Measurements from ENCODE around the gene HERC4. TPM values are rescaled to one million over a fixed set of nuclear protein-coding genes. Genes with fewer than 3 reads are reported as not detected.

The HERC4 gene
- total RNA-seq, 2 experiments from 2014 or later, result 34.2 to 72.6 TPM

- Histone ChIP-seq H3K36me3 (ENCODE audit: insufficient read depth, low read length) (no peaks in the 10 kb centered on the region), H4K20me1 (ENCODE audit: insufficient read depth, low read length) (no peaks in the 10 kb centered on the region), H3K4me1 (ENCODE audit: insufficient read depth, low read length, poor library complexity, severe bottlenecking) (no peaks in the 10 kb centered on the region), H3K4me2 (ENCODE audit: low read length) (no peak overlapping the region), H2AFZ (ENCODE audit: low read length) (no peak overlapping the region), H3K9me3 (ENCODE audit: low read length) (no peaks in the 10 kb centered on the region), H3K27ac (ENCODE audit: low read depth, low read length, poor library complexity, severe bottlenecking) (no peak overlapping the region), H3K9me2 (ENCODE audit: insufficient read depth, low read length) (no peaks in the 10 kb centered on the region), H3K4me3 (ENCODE audit: low read depth, low read length, poor library complexity, severe bottlenecking) (no peak overlapping the region), H3K79me2 (ENCODE audit: insufficient read depth, low read depth, low read length) (no peaks in the 10 kb centered on the region)
- POLR2A ChIA-PET, result interaction anchor here (0.6 to 0.7 kb wide), 2 partner anchors 47 to 249 kb away, joined by 3 read pairs; no protein-coding TSS in a partner anchor
- CTCF ChIA-PET (ENCODE audit: unreplicated experiment), result no interaction called here
- TF ChIP-seq EZH2phosphoT487 (IDR thresholded peaks at IDR 0.05; ENCODE audit: borderline replicate concordance, low read depth, low read length), result no peak
- TF ChIP-seq, protein P1, sequence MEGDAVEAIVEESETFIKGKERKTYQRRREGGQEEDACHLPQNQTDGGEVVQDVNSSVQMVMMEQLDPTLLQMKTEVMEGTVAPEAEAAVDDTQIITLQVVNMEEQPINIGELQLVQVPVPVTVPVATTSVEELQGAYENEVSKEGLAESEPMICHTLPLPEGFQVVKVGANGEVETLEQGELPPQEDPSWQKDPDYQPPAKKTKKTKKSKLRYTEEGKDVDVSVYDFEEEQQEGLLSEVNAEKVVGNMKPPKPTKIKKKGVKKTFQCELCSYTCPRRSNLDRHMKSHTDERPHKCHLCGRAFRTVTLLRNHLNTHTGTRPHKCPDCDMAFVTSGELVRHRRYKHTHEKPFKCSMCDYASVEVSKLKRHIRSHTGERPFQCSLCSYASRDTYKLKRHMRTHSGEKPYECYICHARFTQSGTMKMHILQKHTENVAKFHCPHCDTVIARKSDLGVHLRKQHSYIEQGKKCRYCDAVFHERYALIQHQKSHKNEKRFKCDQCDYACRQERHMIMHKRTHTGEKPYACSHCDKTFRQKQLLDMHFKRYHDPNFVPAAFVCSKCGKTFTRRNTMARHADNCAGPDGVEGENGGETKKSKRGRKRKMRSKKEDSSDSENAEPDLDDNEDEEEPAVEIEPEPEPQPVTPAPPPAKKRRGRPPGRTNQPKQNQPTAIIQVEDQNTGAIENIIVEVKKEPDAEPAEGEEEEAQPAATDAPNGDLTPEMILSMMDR (conservative IDR thresholded peaks at IDR 0.05; ENCODE audit: low read length), result no peak
- intact Hi-C loops (cut with micrococcal nuclease; ENCODE audit: unreplicated experiment), result no loop called here
- DNase-seq (ENCODE audit: low spot score), result no peak
- BruUV-seq (replicated peaks), result no TSS peak
These were observed 32.6 kb upstream of the HERC4 start for GRCh38 chr10:68107651-68108050.

GRCh38 chr10:68106656-68107055 is 31.6 kb upstream of the HERC4 start:
- no TSS peak for BruUV-seq (replicated peaks)
- Histone ChIP-seq H3K4me2 (ENCODE audit: low read length) (no peak overlapping the region), H4K20me1 (ENCODE audit: insufficient read depth, low read length) (no peaks in the 10 kb centered on the region), H2AFZ (ENCODE audit: low read length) (no peak overlapping the region), H3K4me1 (ENCODE audit: insufficient read depth, low read length, poor library complexity, severe bottlenecking) (no peaks in the 10 kb centered on the region), H3K27ac (ENCODE audit: low read depth, low read length, poor library complexity, severe bottlenecking) (no peak overlapping the region), H3K9me2 (ENCODE audit: insufficient read depth, low read length) (no peaks in the 10 kb centered on the region), H3K9me3 (ENCODE audit: low read length) (no peaks in the 10 kb centered on the region), H3K4me3 (ENCODE audit: low read depth, low read length, poor library complexity, severe bottlenecking) (no peak overlapping the region), H3K36me3 (ENCODE audit: insufficient read depth, low read length) (no peaks in the 10 kb centered on the region), H3K79me2 (ENCODE audit: insufficient read depth, low read depth, low read length) (no peaks in the 10 kb centered on the region)
- no peak for DNase-seq (ENCODE audit: low spot score)
- intact Hi-C loops (cut with micrococcal nuclease; ENCODE audit: unreplicated experiment), result no loop called here
- no peak for TF ChIP-seq EZH2phosphoT487 (IDR thresholded peaks at IDR 0.05; ENCODE audit: borderline replicate concordance, low read depth, low read length)
- TF ChIP-seq, protein P1 (conservative IDR thresholded peaks at IDR 0.05; ENCODE audit: low read length), result no peak
- POLR2A ChIA-PET, result interaction anchor here (0.6 to 0.9 kb wide), 7 partner anchors 11 to 216 kb away, joined by 3 to 6 read pairs (median 5); no protein-coding TSS in a partner anchor
- CTCF ChIA-PET (ENCODE audit: unreplicated experiment), result no interaction called here

- no peaks in the 10 kb centered on the region for H3K9me2 ChIP-seq (ENCODE audit: insufficient read depth, low read length)
- POLR2A ChIA-PET, result interaction anchor here (1.1 to 1.3 kb wide), 2 partner anchors 11 kb away, joined by 3 to 4 read pairs; no protein-coding TSS in a partner anchor
These were observed 30.7 kb upstream of the HERC4 start for GRCh38 chr10:68105820-68106219.

More at GRCh38 chr10:68105820-68106219, 30.7 kb upstream of the HERC4 start:
- DNase-seq (ENCODE audit: low spot score), result no peak
- TF ChIP-seq, protein P1 (conservative IDR thresholded peaks at IDR 0.05; ENCODE audit: low read length), result no peak
- no peak for TF ChIP-seq EZH2phosphoT487 (IDR thresholded peaks at IDR 0.05; ENCODE audit: borderline replicate concordance, low read depth, low read length)
- CTCF ChIA-PET (ENCODE audit: unreplicated experiment), result no interaction called here
- H2AFZ ChIP-seq (ENCODE audit: low read length), result no peak overlapping the region
- intact Hi-C loops (cut with micrococcal nuclease; ENCODE audit: unreplicated experiment), result no loop called here
- H3K9me3 ChIP-seq (ENCODE audit: low read length), result no peaks in the 10 kb centered on the region
- H3K4me1 ChIP-seq (ENCODE audit: insufficient read depth, low read length, poor library complexity, severe bottlenecking), result no peaks in the 10 kb centered on the region
- no peak overlapping the region for H3K4me3 ChIP-seq (ENCODE audit: low read depth, low read length, poor library complexity, severe bottlenecking)
- H3K79me2 ChIP-seq (ENCODE audit: insufficient read depth, low read depth, low read length), result no peaks in the 10 kb centered on the region
- no TSS peak for BruUV-seq (replicated peaks)
- H3K27ac ChIP-seq (ENCODE audit: low read depth, low read length, poor library complexity, severe bottlenecking), result no peak overlapping the region
- H3K36me3 ChIP-seq (ENCODE audit: insufficient read depth, low read length), result no peaks in the 10 kb centered on the region
- H4K20me1 ChIP-seq (ENCODE audit: insufficient read depth, low read length), result no peaks in the 10 kb centered on the region
- H3K4me2 ChIP-seq (ENCODE audit: low read length), result no peak overlapping the region
